ENCODE results near the gene ADGRL3. TPM values are rescaled to one million over a fixed set of nuclear protein-coding genes. Genes with fewer than 3 reads are reported as not detected.

Gene ADGRL3
- total RNA-seq, 4 donors from 2014 or later = 0.19 to 7.8 (median 1.3) TPM

DNA sequence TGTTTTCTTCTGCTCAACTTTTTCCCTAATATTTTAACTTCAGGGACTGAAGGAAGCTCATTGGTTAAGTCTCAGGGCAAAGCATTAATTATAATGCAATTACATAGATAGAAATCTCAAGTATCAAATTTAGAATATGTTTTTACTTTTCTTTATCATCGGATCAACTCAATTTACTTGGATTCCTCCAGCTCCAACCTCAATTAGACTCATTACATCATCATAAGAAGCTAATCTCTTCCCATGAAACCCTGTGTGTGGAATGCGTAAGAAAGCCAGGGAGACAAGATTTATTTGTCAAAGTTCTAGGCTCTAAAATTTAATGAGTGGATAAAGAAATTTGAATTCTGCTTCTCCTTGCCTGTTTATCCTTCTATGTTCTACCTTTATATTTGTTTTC, 918.4 kb downstream of the ADGRL3 start:
- Histone ChIP-seq H3K9me3 (no peaks in the 10 kb centered on the region), H3K27ac (no peak overlapping the region), H3K4me1 (no peaks in the 10 kb centered on the region), H3K36me3 (no peaks in the 10 kb centered on the region), H3K4me3 (no peak overlapping the region), H3K27me3 (no peaks in the 10 kb centered on the region)
- no peak for DNase-seq
- intact Hi-C loops (cut with DNase I) = no loop called here
- WGBS, 2 donors = 75 to 82% methylated on average over 2 of the region's 2 CpGs
- TF ChIP-seq CTCF (IDR thresholded peaks at IDR 0.05) = no peak
- TF ChIP-seq POLR2A (IDR thresholded peaks at IDR 0.05) = no peak

- no peaks in the 10 kb centered on the region for H3K9me3 ChIP-seq
- no peak for TF ChIP-seq POLR2A (IDR thresholded peaks at IDR 0.05)
- no peak for TF ChIP-seq CTCF (IDR thresholded peaks at IDR 0.05)
- no peak overlapping the region for H3K4me3 ChIP-seq
- no peaks in the 10 kb centered on the region for H3K4me1 ChIP-seq
- no peak for DNase-seq
- intact Hi-C loops (cut with DNase I) = no loop called here
- H3K27ac ChIP-seq = no peak overlapping the region
- no peaks in the 10 kb centered on the region for H3K27me3 ChIP-seq
- no peaks in the 10 kb centered on the region for H3K36me3 ChIP-seq
These were observed 919.1 kb downstream of the ADGRL3 start for GRCh38 chr4:62119195-62119594.

- H3K9me3 ChIP-seq = no peaks in the 10 kb centered on the region
- DNase-seq = no peak
- TF ChIP-seq CTCF (IDR thresholded peaks at IDR 0.05) (no peak), POLR2A (IDR thresholded peaks at IDR 0.05) (no peak)
- intact Hi-C loops (cut with DNase I) = no loop called here
- no peaks in the 10 kb centered on the region for H3K4me1 ChIP-seq
- H3K4me3 ChIP-seq = no peak overlapping the region
- no peak overlapping the region for H3K27ac ChIP-seq
- H3K36me3 ChIP-seq = no peaks in the 10 kb centered on the region
- no peaks in the 10 kb centered on the region for H3K27me3 ChIP-seq
These were observed 926.1 kb downstream of the ADGRL3 start for GRCh38 chr4:62126064-62126732.

Small RNA genes lying within 50 kb of the gene (small RNA-seq; reads per million reads assigned to genes)
- 0 reads per million in 4 donors for gene RF00019
